K562 (cell line): ENCODE data around the gene AGO4. TPM values are rescaled to one million over a fixed set of nuclear protein-coding genes. Genes with fewer than 3 reads are reported as not detected.

Experiments used
- ATAC-seq: fragments of 200-7000 bp; cut with Tn5 transposase; 3 replicates; pipeline ENCODE4 v1.9.1; 2020; ENCODE audit warnings: moderate library complexity
- BruUV-seq: library from RNA; stranded (reverse); fragments of 400-500 nt; replicated peaks from 2 replicates; lab custom pipeline; 2021; lab: Mats Ljungman, UMichigan
- CTCF ChIA-PET: fragments of 300-600 bp; formaldehyde crosslinking; extraction: SDS; loops from one replicate; lab custom pipeline; 2021; ENCODE audit warnings: low intra/inter-chr PET ratio; lab: Yijun Ruan, JAX
- POLR2A ChIA-PET: fragments of 300-600, 350-650 bp; sonication (Branson Sonifier 250); formaldehyde crosslinking; extraction: SDS; loops from one replicate; lab custom pipeline; 2021; ENCODE audit warnings: antibody characterized with exemption, inconsistent platforms; lab: Yijun Ruan, JAX
- DNase-seq, 4 experiments: peaks; one replicate each; pipeline versions ENCODE4 v3.0.0 to v3.0.0-alpha.2; 2011 to 2018; ENCODE audit warnings: low spot score in 3 of 4, mixed read lengths in 3 of 4; ENCODE audit errors: extremely low read depth in 1 of 4
- FAIRE-seq: peaks from 2 replicates; lab custom pipeline; 2011; peaks lifted over from hg19 to GRCh38; lab: Jason Lieb, UNC
- H2AFZ ChIP-seq: 2 replicates; pipeline ENCODE4 v1.6.0; 2011; ENCODE audit warnings: low read depth, low read length, control low read depth, inconsistent platforms
- H3K27ac ChIP-seq: fragments of 200-600 bp; 3 replicates; pipeline ENCODE4 v1.8.0; 2011; ENCODE audit warnings: low read depth, mild to moderate bottlenecking, control low read depth, inconsistent platforms, low read length, moderate library complexity, mixed read lengths; ENCODE audit errors: extremely low read depth
- H3K27me3 ChIP-seq, 2 experiments: fragments of 300-600 bp in 1 of 2; 2 replicates in 1 of 2; 3 replicates in 1 of 2; pipeline versions ENCODE4 v1.6.0 to v1.8.0; 2011; ENCODE audit warnings: inconsistent platforms in 2 of 2, low read length in 2 of 2, mild to moderate bottlenecking in 1 of 2, mixed read lengths in 1 of 2, moderate library complexity in 1 of 2; ENCODE audit not compliant: control insufficient read depth in 2 of 2, insufficient read depth in 2 of 2
- H3K36me3 ChIP-seq: fragments of 300-600 bp; 3 replicates; pipeline ENCODE4 v1.8.0; 2011; ENCODE audit warnings: mild to moderate bottlenecking, low read length, inconsistent platforms; ENCODE audit not compliant: control insufficient read depth, insufficient read depth
- H3K4me1 ChIP-seq, 2 experiments: fragments of 200-600 bp in 1 of 2; replicated peaks in 1 of 2; 2 replicates in 1 of 2; 3 replicates in 1 of 2; pipeline versions ENCODE4 v1.5.1 to v1.8.0; 2011; ENCODE audit warnings: inconsistent platforms in 2 of 2, low read length in 2 of 2, mild to moderate bottlenecking in 1 of 2, mixed read lengths in 1 of 2, moderate library complexity in 1 of 2; ENCODE audit not compliant: control insufficient read depth in 2 of 2, insufficient read depth in 2 of 2
- H3K4me2 ChIP-seq: 2 replicates; pipeline ENCODE4 v1.6.1; 2011; ENCODE audit warnings: low read length, control low read depth, inconsistent platforms, mixed read lengths; ENCODE audit not compliant: insufficient read depth
- H3K4me3 ChIP-seq: fragments of 200-600 bp; sonication (generic), shearing (Covaris generic); 2 replicates; pipeline ENCODE4 v1.5.1; 2016; ENCODE audit warnings: control low read depth, inconsistent platforms
- H3K79me2 ChIP-seq: fragments of 200-600 bp; 3 replicates; pipeline ENCODE4 v1.8.0; 2011; ENCODE audit warnings: low read length, inconsistent platforms; ENCODE audit not compliant: control insufficient read depth, insufficient read depth
- H3K9ac ChIP-seq, 2 experiments: 2 replicates each; pipeline versions ENCODE4 v1.6.0 to v1.6.1; 2011; ENCODE audit warnings: low read depth in 2 of 2, low read length in 2 of 2, control low read depth in 1 of 2, inconsistent platforms in 1 of 2, mild to moderate bottlenecking in 1 of 2, mixed read lengths in 1 of 2; ENCODE audit not compliant: insufficient read depth in 1 of 2
- H3K9me1 ChIP-seq: one replicate; pipeline ENCODE4 v1.6.0; 2011; ENCODE audit warnings: inconsistent platforms, mild to moderate bottlenecking, low read length, moderate library complexity; ENCODE audit not compliant: control insufficient read depth, insufficient read depth
- H3K9me3 ChIP-seq: replicated peaks from 2 replicates; pipeline ENCODE4 v1.5.1; 2011; ENCODE audit warnings: low read depth, low read length, inconsistent platforms; ENCODE audit not compliant: control insufficient read depth, insufficient read depth
- H4K20me1 ChIP-seq: replicated peaks from 2 replicates; pipeline ENCODE4 v1.6.1; 2011; ENCODE audit warnings: low read length, inconsistent platforms, mixed read lengths; ENCODE audit not compliant: control insufficient read depth, insufficient read depth
- NRF1 ChIP-seq, 2 experiments: fragments of 450-650 bp; IDR thresholded peaks in 1 of 2; conservative IDR thresholded peaks in 1 of 2; 2 replicates each; pipeline ENCODE4 v1.6.1; 2014; ENCODE audit warnings: mild to moderate bottlenecking in 2 of 2
- PHTF2 ChIP-seq: fragments of 250-450 bp; sonication (Bioruptor Pico); IDR thresholded peaks from 2 replicates; pipeline ENCODE4 v1.5.0; 2021; ENCODE audit warnings: mild to moderate bottlenecking
- RBM22 ChIP-seq: fragments of 200-400 bp; formaldehyde crosslinking; IDR thresholded peaks from 2 replicates; pipeline ENCODE4 v1.6.1; 2018; ENCODE audit warnings: low read length, low read depth; ENCODE audit not compliant: poor library complexity, severe bottlenecking
- TARDBP ChIP-seq: fragments of 450-650 bp; IDR thresholded peaks from 2 replicates; pipeline ENCODE4 v1.6.1; 2016
- ZFP1 ChIP-seq: fragments of 450-650 bp; formaldehyde crosslinking; IDR thresholded peaks from 2 replicates; pipeline ENCODE4 v1.4.0; 2020; ENCODE audit warnings: mild to moderate bottlenecking, mixed read lengths
- WGBS: fragments of 100-300 bp; shearing (Covaris generic); methylation state at CpG from one replicate; pipeline ENCODE4 v1.1.6; 2016; ENCODE audit warnings: low coverage, mixed read lengths; ENCODE audit not compliant: insufficient coverage; ENCODE audit errors: missing lambda C conversion rate; 5-methylcytosine and 5-hydroxymethylcytosine counted together
- in situ Hi-C: fragments of 300-500 bp; cut with MboI; formaldehyde crosslinking; loops from 4 replicates; pipeline ENCODE4 v1.15.0; 2018; ENCODE audit warnings: inconsistent platforms, mixed read lengths
- intact Hi-C: fragments of 100-400 bp; cut with micrococcal nuclease; formaldehyde crosslinking; loops from 2 replicates; pipeline ENCODE4 v1.14.2; 2022
- polyA plus RNA-seq, 8 experiments: library from polyadenylated mRNA; depleted of rRNA in 4 of 8; stranded (reverse) in 5 of 8; unstranded in 3 of 8; fragments of >200 nt; fragmentation: Nextera tagmentation in 2 of 8; fragmentation: Illumina TruSeq in 1 of 8; extraction: Ambion mirVana in 2 of 8; extraction: Trizol in 1 of 8; gene quantifications; 2 replicates each; pipeline versions ENCODE4 v1.2.1 to v1.2.3, GENCODE V29; 2011 to 2014; ENCODE audit warnings: inconsistent platforms in 1 of 8, missing spikeins in 1 of 8
- total RNA-seq, 7 experiments: library from RNA; depleted of rRNA in 6 of 7; stranded (reverse); fragments of >200 nt in 6 of 7; fragmentation: Illumina TruSeq in 2 of 7; extraction: Trizol in 2 of 7; gene quantifications; 2 replicates each; pipeline versions ENCODE4 v1.2.1 to v1.2.3, GENCODE V29; 2011 to 2021; ENCODE audit warnings: low replicate concordance in 1 of 7

The AGO4 gene
- total and polyA plus RNA-seq, 9 of the 15 experiments (the other 6 are each of a cell fraction or from before 2014, with no cell fraction given), result 1.3 to 10.5 (median 6.5) TPM

DNA sequence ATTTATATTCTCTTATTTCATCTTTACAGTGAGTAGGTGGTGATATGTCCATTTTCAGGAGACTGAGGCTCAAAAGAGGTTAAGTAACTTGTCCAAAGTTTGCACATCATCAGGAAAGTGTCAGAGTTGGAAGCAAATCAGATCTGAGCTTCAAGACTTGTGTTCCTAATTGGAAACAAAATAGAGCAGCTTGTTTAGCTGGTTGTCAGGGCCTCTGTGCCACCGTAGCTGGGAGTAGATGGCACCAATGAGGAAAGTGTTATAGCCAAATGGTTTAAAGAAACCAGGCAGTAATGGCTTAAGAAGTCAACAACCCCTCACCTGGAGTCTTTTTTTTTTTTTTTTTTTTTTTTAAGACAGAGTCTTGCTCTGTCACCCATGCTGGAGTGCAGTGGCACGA is 94.9 kb downstream of the AGO4 start:
- Histone ChIP-seq H3K27me3 (no peaks in the 10 kb centered on the region), H3K79me2 (no peaks in the 10 kb centered on the region; the same call in 2 of the 3 replicates), H4K20me1 (no peaks in the 10 kb centered on the region; the same call in 1 of the 2 replicates), H2AFZ (no peak overlapping the region), H3K4me2 (no peak overlapping the region), H3K9me3 (no peaks in the 10 kb centered on the region), H3K9me1 (no peaks in the 10 kb centered on the region), H3K9ac (no peak overlapping the region), H3K4me1 (no peaks in the 10 kb centered on the region), H3K27ac (no peak overlapping the region), H3K4me3 (no peak overlapping the region), H3K36me3 (peaks cover 88% of the 10 kb centered on the region)
- ATAC-seq (no peak), FAIRE-seq (no peak), DNase-seq (no peak)
- ChIA-PET CTCF (no interaction called here), POLR2A (interaction anchor here (0.7 to 1.5 kb wide), 3 partner anchors 14 to 467 kb away, joined by 3 to 5 read pairs (median 3); no protein-coding TSS in a partner anchor)
- no TSS peak for BruUV-seq
- WGBS, result 96% methylated on average over 2 of the region's 2 CpGs
- intact Hi-C loops (no loop called here), in situ Hi-C loops (no loop called here)
- TF ChIP-seq NRF1 (conservative IDR thresholded peaks at IDR 0.05 in 1 of 2, IDR thresholded peaks at IDR 0.05 in 1 of 2) (no peak), PHTF2 (no peak), RBM22 (no peak), ZFP1 (CRISPR knock-in tag) (no peak), TARDBP (no peak)

Other genes starting within 250 kb of the AGO4 start
- gene TFAP2E, start 234.7 kb upstream of the AGO4 start, total RNA-seq (2014; rRNA removed), result not detected in 2 replicates
- gene TFAP2E, start 234.7 kb upstream of the AGO4 start, total RNA-seq (2014; rRNA removed; fragmentation: Illumina TruSeq; extraction: Trizol), result not detected in 2 replicates
- gene TFAP2E, start 234.7 kb upstream of the AGO4 start, total RNA-seq (2015; rRNA removed; fragmentation: Illumina TruSeq; extraction: Trizol), result 0.11 TPM in 1 of 2 replicates, not detected in the other
- not detected in 2 replicates for gene TFAP2E, start 234.7 kb upstream of the AGO4 start, total RNA-seq (2021)
- 0.07 and 0.11 TPM in 2 replicates for gene TFAP2E, start 234.7 kb upstream of the AGO4 start, polyA plus RNA-seq (2011; rRNA removed)
- gene TFAP2E, start 234.7 kb upstream of the AGO4 start, polyA plus RNA-seq (2014; fragmentation: Illumina TruSeq; extraction: Trizol), result not detected in 2 replicates
- under 1 TPM; 0.03 to 0.06 TPM for gene TFAP2E, start 234.7 kb upstream of the AGO4 start, polyA plus RNA-seq (2014; fragmentation: Nextera tagmentation; extraction: Ambion mirVana)
- gene TFAP2E, start 234.7 kb upstream of the AGO4 start, polyA plus RNA-seq (2014; rRNA removed), result 0.04 and 0.07 TPM in 2 replicates
- gene PSMB2, start 166.5 kb upstream of the AGO4 start, total RNA-seq (2014; rRNA removed), result 71.7 and 103 TPM in 2 replicates
- 144 and 145 TPM in 2 replicates for gene PSMB2, start 166.5 kb upstream of the AGO4 start, total RNA-seq (2014; rRNA removed; fragmentation: Illumina TruSeq; extraction: Trizol)
- gene PSMB2, start 166.5 kb upstream of the AGO4 start, total RNA-seq (2015; rRNA removed; fragmentation: Illumina TruSeq; extraction: Trizol), result 140 and 155 TPM in 2 replicates
- gene PSMB2, start 166.5 kb upstream of the AGO4 start, total RNA-seq (2021), result 231 and 235 TPM in 2 replicates
- gene PSMB2, start 166.5 kb upstream of the AGO4 start, polyA plus RNA-seq (2011; rRNA removed), result 165 and 171 TPM in 2 replicates
- gene PSMB2, start 166.5 kb upstream of the AGO4 start, polyA plus RNA-seq (2014; fragmentation: Illumina TruSeq; extraction: Trizol), result 283 and 321 TPM in 2 replicates
- gene PSMB2, start 166.5 kb upstream of the AGO4 start, polyA plus RNA-seq (2014; fragmentation: Nextera tagmentation; extraction: Ambion mirVana), result 100 to 1,000 TPM; 499 to 543 TPM
- gene PSMB2, start 166.5 kb upstream of the AGO4 start, polyA plus RNA-seq (2014; rRNA removed), result 150 and 162 TPM in 2 replicates
- gene C1orf216, start 89.1 kb upstream of the AGO4 start, total RNA-seq (2014; rRNA removed), result 15.4 and 16.0 TPM in 2 replicates
- 15.0 and 16.4 TPM in 2 replicates for gene C1orf216, start 89.1 kb upstream of the AGO4 start, total RNA-seq (2014; rRNA removed; fragmentation: Illumina TruSeq; extraction: Trizol)
- 12.8 and 13.1 TPM in 2 replicates for gene C1orf216, start 89.1 kb upstream of the AGO4 start, total RNA-seq (2015; rRNA removed; fragmentation: Illumina TruSeq; extraction: Trizol)
- gene C1orf216, start 89.1 kb upstream of the AGO4 start, total RNA-seq (2021), result 15.1 and 19.0 TPM in 2 replicates
- gene C1orf216, start 89.1 kb upstream of the AGO4 start, polyA plus RNA-seq (2011; rRNA removed), result 20.8 and 25.1 TPM in 2 replicates
- 12.4 and 15.7 TPM in 2 replicates for gene C1orf216, start 89.1 kb upstream of the AGO4 start, polyA plus RNA-seq (2014; fragmentation: Illumina TruSeq; extraction: Trizol)
- gene C1orf216, start 89.1 kb upstream of the AGO4 start, polyA plus RNA-seq (2014; fragmentation: Nextera tagmentation; extraction: Ambion mirVana), result 1 to 10 TPM; 3.4 to 4.7 TPM
- gene C1orf216, start 89.1 kb upstream of the AGO4 start, polyA plus RNA-seq (2014; rRNA removed), result 20.3 and 20.5 TPM in 2 replicates
- 42.7 and 48.9 TPM in 2 replicates for gene CLSPN, start 38.0 kb upstream of the AGO4 start, total RNA-seq (2014; rRNA removed)
- gene CLSPN, start 38.0 kb upstream of the AGO4 start, total RNA-seq (2014; rRNA removed; fragmentation: Illumina TruSeq; extraction: Trizol), result 81.8 and 86.4 TPM in 2 replicates
- gene CLSPN, start 38.0 kb upstream of the AGO4 start, total RNA-seq (2015; rRNA removed; fragmentation: Illumina TruSeq; extraction: Trizol), result 88.4 and 98.5 TPM in 2 replicates
- 61.1 and 63.9 TPM in 2 replicates for gene CLSPN, start 38.0 kb upstream of the AGO4 start, total RNA-seq (2021)
- gene CLSPN, start 38.0 kb upstream of the AGO4 start, polyA plus RNA-seq (2011; rRNA removed), result 30.4 and 41.0 TPM in 2 replicates
- gene CLSPN, start 38.0 kb upstream of the AGO4 start, polyA plus RNA-seq (2014; fragmentation: Illumina TruSeq; extraction: Trizol), result 60.2 and 65.7 TPM in 2 replicates
- gene CLSPN, start 38.0 kb upstream of the AGO4 start, polyA plus RNA-seq (2014; fragmentation: Nextera tagmentation; extraction: Ambion mirVana), result 10 to 100 TPM; 23.1 to 27.0 TPM
- 49.2 and 49.6 TPM in 2 replicates for gene CLSPN, start 38.0 kb upstream of the AGO4 start, polyA plus RNA-seq (2014; rRNA removed)
- 26.0 and 30.2 TPM in 2 replicates for gene AGO1, start 75.2 kb downstream of the AGO4 start, total RNA-seq (2014; rRNA removed)
- 27.4 and 29.5 TPM in 2 replicates for gene AGO1, start 75.2 kb downstream of the AGO4 start, total RNA-seq (2014; rRNA removed; fragmentation: Illumina TruSeq; extraction: Trizol)
- gene AGO1, start 75.2 kb downstream of the AGO4 start, total RNA-seq (2015; rRNA removed; fragmentation: Illumina TruSeq; extraction: Trizol), result 26.1 and 26.5 TPM in 2 replicates
- 59.4 and 64.2 TPM in 2 replicates for gene AGO1, start 75.2 kb downstream of the AGO4 start, total RNA-seq (2021)
- gene AGO1, start 75.2 kb downstream of the AGO4 start, polyA plus RNA-seq (2011; rRNA removed), result 21.2 and 25.7 TPM in 2 replicates
- 25.7 and 27.1 TPM in 2 replicates for gene AGO1, start 75.2 kb downstream of the AGO4 start, polyA plus RNA-seq (2014; fragmentation: Illumina TruSeq; extraction: Trizol)
- 10 to 100 TPM in 1 of 2 experiments, 1 to 10 TPM in 1; 7.3 to 13.3 TPM for gene AGO1, start 75.2 kb downstream of the AGO4 start, polyA plus RNA-seq (2014; fragmentation: Nextera tagmentation; extraction: Ambion mirVana)
- 20.8 and 21.2 TPM in 2 replicates for gene AGO1, start 75.2 kb downstream of the AGO4 start, polyA plus RNA-seq (2014; rRNA removed)
- 19.2 and 21.8 TPM in 2 replicates for gene AGO3, start 123.1 kb downstream of the AGO4 start, total RNA-seq (2014; rRNA removed)
- gene AGO3, start 123.1 kb downstream of the AGO4 start, total RNA-seq (2014; rRNA removed; fragmentation: Illumina TruSeq; extraction: Trizol), result 31.2 and 36.0 TPM in 2 replicates
- gene AGO3, start 123.1 kb downstream of the AGO4 start, total RNA-seq (2015; rRNA removed; fragmentation: Illumina TruSeq; extraction: Trizol), result 22.7 and 24.6 TPM in 2 replicates
- 26.3 and 31.1 TPM in 2 replicates for gene AGO3, start 123.1 kb downstream of the AGO4 start, total RNA-seq (2021)
- 41.5 and 47.3 TPM in 2 replicates for gene AGO3, start 123.1 kb downstream of the AGO4 start, polyA plus RNA-seq (2011; rRNA removed)
- gene AGO3, start 123.1 kb downstream of the AGO4 start, polyA plus RNA-seq (2014; fragmentation: Illumina TruSeq; extraction: Trizol), result 25.7 and 28.4 TPM in 2 replicates
- gene AGO3, start 123.1 kb downstream of the AGO4 start, polyA plus RNA-seq (2014; fragmentation: Nextera tagmentation; extraction: Ambion mirVana), result 1 to 10 TPM; 4.5 to 4.6 TPM
- gene AGO3, start 123.1 kb downstream of the AGO4 start, polyA plus RNA-seq (2014; rRNA removed), result 17.3 and 20.3 TPM in 2 replicates